SK-N-SH treated with all-trans-retinoic acid at 6 μM for 48 hours (cell line): Measurements from ENCODE around the gene ARSG.

Experiments used
- ATAC-seq: fragments of 200-7000 bp; cut with Tn5 transposase; 3 replicates; pipeline ENCODE4 v1.9.1; 2020; ENCODE audit warnings: mild to moderate bottlenecking, moderate library complexity
- ARNTL ChIP-seq: fragments of 450-650 bp; formaldehyde crosslinking; IDR thresholded peaks from 2 replicates; pipeline ENCODE4 v1.5.0; 2020; ENCODE audit warnings: low read depth, mild to moderate bottlenecking, moderate library complexity, borderline replicate concordance
- BACH2 ChIP-seq: fragments of 250-450 bp; sonication (Bioruptor Pico); IDR thresholded peaks from 2 replicates; pipeline ENCODE4 v1.9.0; 2021; ENCODE audit warnings: mild to moderate bottlenecking, borderline replicate concordance
- CREB5 ChIP-seq: fragments of 250-450 bp; sonication (Bioruptor Pico); IDR thresholded peaks from 2 replicates; pipeline ENCODE4 v1.5.1; 2020; ENCODE audit warnings: low read depth, mild to moderate bottlenecking, moderate library complexity
- CSDC2 ChIP-seq: fragments of 250-450 bp; sonication (Bioruptor Pico); IDR thresholded peaks from 2 replicates; pipeline ENCODE4 v1.5.0; 2020; ENCODE audit warnings: mild to moderate bottlenecking, moderate library complexity
- CSRNP3 ChIP-seq: fragments of 250-450 bp; sonication (Bioruptor Pico); IDR thresholded peaks from 2 replicates; pipeline ENCODE4 v1.5.1; 2021; ENCODE audit warnings: mild to moderate bottlenecking, moderate library complexity
- ESRRG ChIP-seq: fragments of 250-450 bp; sonication (Bioruptor Pico); IDR thresholded peaks from 2 replicates; pipeline ENCODE4 v1.6.1; 2021; ENCODE audit warnings: mild to moderate bottlenecking
- ISL1 ChIP-seq: fragments of 250-450 bp; sonication (Bioruptor Pico); IDR thresholded peaks from 2 replicates; pipeline ENCODE4 v2.1.2; 2022; ENCODE audit warnings: mild to moderate bottlenecking, moderate library complexity
- OSR1 ChIP-seq: fragments of 250-450 bp; sonication (Bioruptor Pico); IDR thresholded peaks from 2 replicates; pipeline ENCODE4 v1.8.0; 2022; ENCODE audit warnings: moderate library complexity, mild to moderate bottlenecking, inconsistent platforms
- POU6F1 ChIP-seq: fragments of 250-450 bp; sonication (Bioruptor Pico); IDR thresholded peaks from 2 replicates; pipeline ENCODE4 v1.8.0; 2021; ENCODE audit warnings: low read depth, mild to moderate bottlenecking, moderate library complexity, borderline replicate concordance
- PPARA ChIP-seq: fragments of 250-450 bp; sonication (Bioruptor Pico); IDR thresholded peaks from 2 replicates; pipeline ENCODE4 v1.5.0; 2020; ENCODE audit warnings: mild to moderate bottlenecking, borderline replicate concordance
- RARB ChIP-seq: fragments of 250-450 bp; sonication (Bioruptor Pico); IDR thresholded peaks from 2 replicates; pipeline ENCODE4 v1.8.0; 2021; ENCODE audit warnings: mild to moderate bottlenecking, moderate library complexity
- SNAI2 ChIP-seq: fragments of 250-450 bp; sonication (Bioruptor Pico); IDR thresholded peaks from 2 replicates; pipeline ENCODE4 v1.5.0; 2020; ENCODE audit warnings: mild to moderate bottlenecking, moderate library complexity
- TCF4 ChIP-seq: fragments of 250-450 bp; sonication (Bioruptor Pico); IDR thresholded peaks from 2 replicates; pipeline ENCODE4 v1.8.0; 2021; ENCODE audit warnings: mild to moderate bottlenecking, moderate library complexity, borderline replicate concordance
- TOX ChIP-seq: fragments of 250-450 bp; sonication (Bioruptor Pico); IDR thresholded peaks from 2 replicates; pipeline ENCODE4 v1.8.0; 2021; ENCODE audit warnings: mild to moderate bottlenecking, moderate library complexity, borderline replicate concordance
- TSHZ2 ChIP-seq: fragments of 250-450 bp; sonication (Bioruptor Pico); IDR thresholded peaks from 2 replicates; pipeline ENCODE4 v1.5.0; 2020; ENCODE audit warnings: mild to moderate bottlenecking, moderate library complexity
- ZC3H10 ChIP-seq: fragments of 250-450 bp; sonication (Bioruptor Pico); IDR thresholded peaks from 2 replicates; pipeline ENCODE4 v1.5.1; 2021; ENCODE audit warnings: mild to moderate bottlenecking, moderate library complexity
- ZFP3 ChIP-seq: fragments of 250-450 bp; sonication (Bioruptor Pico); IDR thresholded peaks from 2 replicates; pipeline ENCODE4 v1.5.0; 2020; ENCODE audit warnings: mild to moderate bottlenecking, moderate library complexity
- ZFP30 ChIP-seq: fragments of 450-650 bp; formaldehyde crosslinking; IDR thresholded peaks from 2 replicates; pipeline ENCODE4 v1.5.0; 2022; ENCODE audit warnings: mild to moderate bottlenecking, moderate library complexity
- ZNF565 ChIP-seq: fragments of 450-650 bp; formaldehyde crosslinking; conservative IDR thresholded peaks from 2 replicates; pipeline ENCODE4 v1.5.0; 2020; ENCODE audit warnings: low read depth, mild to moderate bottlenecking, moderate library complexity
- ZNF70 ChIP-seq: fragments of 450-650 bp; formaldehyde crosslinking; IDR thresholded peaks from 2 replicates; pipeline ENCODE4 v1.5.0; 2020; ENCODE audit warnings: mild to moderate bottlenecking, moderate library complexity
- ZNF8 ChIP-seq: fragments of 450-650 bp; formaldehyde crosslinking; IDR thresholded peaks from 2 replicates; pipeline ENCODE4 v1.5.0; 2020; ENCODE audit warnings: mild to moderate bottlenecking, moderate library complexity

Gene ARSG

GRCh38 chr17:68383443-68384321 lies 92.4 kb downstream of the ARSG start:
- TF ChIP-seq ZNF565 (CRISPR knock-in tag) = no peak
- no peak for TF ChIP-seq OSR1 (CRISPR knock-in tag)
- no peak for TF ChIP-seq PPARA (CRISPR knock-in tag)
- no peak for TF ChIP-seq ARNTL
- no peak for TF ChIP-seq RARB (CRISPR knock-in tag)
- no peak for TF ChIP-seq ZNF8
- no peak for TF ChIP-seq SNAI2 (CRISPR knock-in tag)
- no peak for TF ChIP-seq CSDC2 (CRISPR knock-in tag)
- TF ChIP-seq TOX = no peak
- TF ChIP-seq TSHZ2 (CRISPR knock-in tag) = no peak
- no peak for TF ChIP-seq CSRNP3 (CRISPR knock-in tag)
- no peak for TF ChIP-seq POU6F1 (CRISPR knock-in tag)
- TF ChIP-seq CREB5 = no peak
- TF ChIP-seq BACH2 (CRISPR knock-in tag) = no peak

GRCh38 chr17:68384471-68384870 lies 93.2 kb downstream of the ARSG start:
- no peak for ATAC-seq
- no peak for TF ChIP-seq OSR1 (CRISPR knock-in tag)
- TF ChIP-seq ZFP30 (CRISPR knock-in tag) = no peak
- no peak for TF ChIP-seq ZNF70 (CRISPR knock-in tag)
- no peak for TF ChIP-seq ZFP3 (CRISPR knock-in tag)
- TF ChIP-seq ZNF565 (CRISPR knock-in tag) = no peak
- no peak for TF ChIP-seq TOX
- TF ChIP-seq TCF4 (CRISPR knock-in tag) = no peak
- TF ChIP-seq ARNTL = no peak
- TF ChIP-seq ZNF8 = no peak
- TF ChIP-seq TSHZ2 (CRISPR knock-in tag) = no peak
- TF ChIP-seq BACH2 (CRISPR knock-in tag) = no peak
- TF ChIP-seq ZC3H10 (CRISPR knock-in tag) = no peak
- no peak for TF ChIP-seq CSRNP3 (CRISPR knock-in tag)
- TF ChIP-seq CSDC2 (CRISPR knock-in tag) = no peak
- no peak for TF ChIP-seq POU6F1 (CRISPR knock-in tag)
- no peak for TF ChIP-seq ISL1 (CRISPR knock-in tag)
- no peak for TF ChIP-seq ESRRG (CRISPR knock-in tag)

More at GRCh38 chr17:68383443-68384321, 92.4 kb downstream of the ARSG start:
- no peak for ATAC-seq
